GM12872 (cell line): ENCODE results near the gene MYO10.

ENCODE experiments used
- CTCF ChIP-seq: IDR thresholded peaks from 3 replicates; pipeline ENCODE4 v1.5.1; 2011; ENCODE audit warnings: low read depth, mild to moderate bottlenecking, low read length, moderate library complexity; ENCODE audit not compliant: insufficient read depth

Gene MYO10

DNA sequence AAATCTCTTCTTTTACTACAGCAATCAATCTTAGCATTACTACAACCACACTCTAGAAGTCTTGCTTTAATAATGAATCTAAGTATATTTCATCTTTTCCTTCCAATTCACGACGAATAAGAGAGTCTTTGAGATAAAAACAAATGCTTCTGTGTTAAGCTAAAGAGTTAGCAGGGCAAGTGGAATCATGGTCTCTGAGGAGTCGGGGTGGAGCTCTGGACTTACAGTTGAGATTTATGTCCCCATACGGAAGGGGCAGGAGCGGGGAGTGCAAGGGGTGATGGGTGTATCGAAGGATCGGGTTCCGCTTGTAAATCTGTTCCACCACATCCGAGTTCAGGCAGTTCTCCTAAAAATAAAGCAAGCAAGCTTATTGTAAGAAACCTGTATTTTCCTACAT is 260.3 kb downstream of the MYO10 start:
- TF ChIP-seq CTCF = no peak

DNA sequence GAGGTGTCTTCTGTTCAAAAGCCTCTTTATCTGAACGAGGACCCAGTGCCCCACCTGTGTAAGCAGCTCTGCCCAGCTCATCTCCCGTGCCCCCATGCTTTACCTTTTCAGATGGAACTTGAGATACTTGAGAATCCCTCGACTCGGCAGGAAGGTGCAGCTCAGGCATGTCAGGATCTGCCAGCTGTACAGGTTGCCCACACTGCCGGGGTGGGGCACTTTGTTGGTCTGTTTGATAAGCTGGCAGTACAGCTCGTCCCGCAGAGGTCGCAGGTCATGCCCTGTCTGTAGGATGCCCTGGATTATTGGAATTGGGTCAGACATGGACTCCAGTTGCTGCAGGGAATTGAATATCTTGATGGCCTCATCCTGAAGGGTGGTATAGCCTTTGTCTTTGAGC is 261.3 kb downstream of the MYO10 start:
- TF ChIP-seq CTCF = no peak

GRCh38 chr5:16673241-16674201 is 262.6 kb downstream of the MYO10 start:
- no peak for TF ChIP-seq CTCF

GRCh38 chr5:16671208-16671607 is 264.9 kb downstream of the MYO10 start:
- no peak for TF ChIP-seq CTCF

- TF ChIP-seq CTCF = no peak
These were observed 266.3 kb downstream of the MYO10 start for GRCh38 chr5:16669776-16670175.

GRCh38 chr5:16668631-16669030 is 267.5 kb downstream of the MYO10 start:
- TF ChIP-seq CTCF = no peak

DNA sequence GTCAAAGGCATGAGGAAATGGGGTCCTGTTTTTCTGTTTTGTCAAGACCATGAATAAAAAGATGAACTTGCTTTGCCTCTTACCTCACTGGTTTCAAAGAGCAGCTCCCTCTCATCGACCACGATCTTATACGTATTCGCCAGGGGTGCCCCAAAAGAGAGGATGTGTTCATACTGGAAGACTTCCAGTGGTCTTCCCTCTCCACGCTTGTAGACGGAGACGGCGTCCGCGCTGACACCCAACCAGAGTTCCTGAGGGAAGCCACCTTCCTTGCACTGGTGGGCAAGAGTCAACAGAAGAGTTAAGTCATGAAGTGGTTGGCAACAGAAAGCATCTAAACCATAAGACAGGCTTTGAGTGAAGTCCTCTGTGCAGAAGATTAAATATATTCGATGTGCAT is 267.9 kb downstream of the MYO10 start:
- no peak for TF ChIP-seq CTCF
